Neural cell (in vitro differentiated cells): ENCODE measurements around the gene RTN4RL1. TPM values are rescaled to one million over a fixed set of nuclear protein-coding genes. Genes with fewer than 3 reads are reported as not detected.

Experiments used
- H2AFZ ChIP-seq: fragments of 200-600, 300-800 bp; sonication (generic), shearing (Covaris generic); 2 replicates; pipeline ENCODE4 v1.6.0; 2014; ENCODE audit warnings: low read depth, mild to moderate bottlenecking, antibody characterized with exemption, low read length, moderate library complexity
- H3F3A ChIP-seq: fragments of 200-600 bp; shearing (Covaris generic); 2 replicates; pipeline ENCODE4 v1.6.1; 2016; ENCODE audit warnings: mild to moderate bottlenecking, moderate library complexity, mixed read lengths, antibody characterized with exemption, low read length; ENCODE audit not compliant: insufficient read depth, poor library complexity, severe bottlenecking
- H3K27ac ChIP-seq: fragments of 200-600, 300-800 bp; sonication (generic), shearing (Covaris generic); 2 replicates; pipeline ENCODE4 v1.5.1; 2014; ENCODE audit warnings: mild to moderate bottlenecking, low read length, moderate library complexity
- H3K27me3 ChIP-seq: fragments of 300-800, 200-600 bp; sonication (generic), shearing (Covaris generic); 2 replicates; pipeline ENCODE4 v1.6.0; 2014; ENCODE audit warnings: mild to moderate bottlenecking, low read depth, low read length, moderate library complexity; ENCODE audit not compliant: insufficient read depth
- H3K36me3 ChIP-seq: fragments of 300-800, 200-600 bp; sonication (generic), shearing (Covaris generic); 2 replicates; pipeline ENCODE4 v1.5.1; 2014; ENCODE audit warnings: mild to moderate bottlenecking, antibody characterized with exemption, low read length, moderate library complexity; ENCODE audit not compliant: insufficient read depth
- H3K4me2 ChIP-seq: fragments of 300-800, 200-600 bp; sonication (generic), shearing (Covaris generic); 2 replicates; pipeline ENCODE4 v1.6.0; 2014; ENCODE audit warnings: mild to moderate bottlenecking, low read length
- H3K4me3 ChIP-seq: fragments of 300-800, 200-600 bp; sonication (generic), shearing (Covaris generic); 2 replicates; pipeline ENCODE4 v1.5.1; 2014; ENCODE audit warnings: mild to moderate bottlenecking, low read length, moderate library complexity
- H3K79me2 ChIP-seq: fragments of 200-600 bp; shearing (Covaris generic); replicated peaks from 2 replicates; pipeline ENCODE4 v1.6.0; 2014; ENCODE audit warnings: mild to moderate bottlenecking, low read length, moderate library complexity; ENCODE audit not compliant: insufficient read depth
- H3K9ac ChIP-seq: fragments of 300-800, 200-600 bp; sonication (generic), shearing (Covaris generic); 2 replicates; pipeline ENCODE4 v1.6.1; 2016; ENCODE audit warnings: mild to moderate bottlenecking, low read length, mixed read lengths
- H3K9me2 ChIP-seq: fragments of 200-600 bp; shearing (Covaris generic); 2 replicates; pipeline ENCODE4 v1.6.1; 2016; ENCODE audit warnings: mild to moderate bottlenecking, low read length, mixed read lengths; ENCODE audit not compliant: insufficient read depth
- H3K9me3 ChIP-seq: fragments of 200-600, 300-800 bp; sonication (generic), shearing (Covaris generic); 2 replicates; pipeline ENCODE4 v1.6.1; 2016; ENCODE audit warnings: mild to moderate bottlenecking, mixed run types, low read length, moderate library complexity, mixed read lengths
- H4K20me1 ChIP-seq: fragments of 200-600 bp; shearing (Covaris generic); 2 replicates; pipeline ENCODE4 v1.6.1; 2016; ENCODE audit warnings: mild to moderate bottlenecking, mixed run types; ENCODE audit not compliant: insufficient read depth
- EP300 ChIP-seq: fragments of 450-650 bp; conservative IDR thresholded peaks from 2 replicates; pipeline ENCODE4 v1.6.1; 2014; ENCODE audit warnings: antibody characterized with exemption, mild to moderate bottlenecking, moderate library complexity; ENCODE audit not compliant: poor library complexity, severe bottlenecking
- EZH2 ChIP-seq: fragments of 200-600, 300-800 bp; shearing (Covaris generic), sonication (generic); IDR thresholded peaks from 2 replicates; pipeline ENCODE4 v1.6.1; 2014; ENCODE audit warnings: antibody characterized with exemption, low read length, borderline replicate concordance, mild to moderate bottlenecking; ENCODE audit not compliant: insufficient read depth, poor library complexity, severe bottlenecking
- MXI1 ChIP-seq: fragments of 450-650 bp; conservative IDR thresholded peaks from 2 replicates; pipeline ENCODE4 v1.6.1; 2014; ENCODE audit warnings: antibody characterized with exemption, mild to moderate bottlenecking; ENCODE audit not compliant: poor library complexity, severe bottlenecking
- POLR2AphosphoS5 ChIP-seq: IDR thresholded peaks from 2 replicates; pipeline ENCODE4 v1.6.1; 2012
- RAD21 ChIP-seq: fragments of 450-650 bp; conservative IDR thresholded peaks from 2 replicates; pipeline ENCODE4 v1.6.1; 2014; ENCODE audit warnings: antibody characterized with exemption, mild to moderate bottlenecking, moderate library complexity
- SMC3 ChIP-seq: fragments of 450-650 bp; conservative IDR thresholded peaks from 2 replicates; pipeline ENCODE4 v1.6.1; 2014; ENCODE audit warnings: antibody characterized with exemption, mild to moderate bottlenecking, moderate library complexity; ENCODE audit not compliant: poor library complexity
- TAF1 ChIP-seq: IDR thresholded peaks from 2 replicates; pipeline ENCODE4 v1.6.1; 2012; ENCODE audit warnings: low read depth
- polyA plus RNA-seq: library from polyadenylated mRNA; depleted of rRNA; stranded (reverse); fragments of >200 nt; gene quantifications from 2 replicates; pipeline ENCODE4 v1.2.3, GENCODE V29; 2014
- TF ChIP-seq, protein P1 (sequence below): IDR thresholded peaks from 2 replicates; pipeline ENCODE4 v1.6.1; 2012; ENCODE audit warnings: borderline replicate concordance
- TF ChIP-seq, protein P2 (sequence below): fragments of 450-650 bp; IDR thresholded peaks from 2 replicates; pipeline ENCODE4 v1.5.1; 2014; ENCODE audit warnings: antibody characterized with exemption, mild to moderate bottlenecking, moderate library complexity; ENCODE audit not compliant: poor library complexity, severe bottlenecking

The RTN4RL1 gene
- polyA plus RNA-seq, 1 donor from 2014 or later = 8.1 TPM

DNA sequence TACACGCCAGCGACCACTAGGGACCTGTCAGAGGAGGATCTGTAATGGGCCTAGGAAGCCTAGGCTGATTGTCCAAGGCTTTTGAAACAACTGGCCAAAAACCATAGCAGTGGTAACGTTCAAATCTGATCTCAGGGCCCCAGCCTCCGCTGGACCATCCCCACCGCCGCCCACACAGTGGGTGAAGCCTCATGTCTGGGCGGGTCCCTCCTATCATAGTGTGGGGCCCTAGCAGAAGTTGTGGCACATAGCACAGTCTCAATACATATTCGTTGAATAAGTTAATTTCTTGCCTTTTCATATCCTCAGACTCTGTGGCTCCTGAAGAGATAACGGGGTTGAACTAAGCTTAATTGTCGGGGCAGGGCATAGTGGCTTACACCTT lies 5.6 kb upstream of the RTN4RL1 start:
- no peaks in the 10 kb centered on the region for H3K9me2 ChIP-seq
- peaks cover 7% of the 10 kb centered on the region for H3K27me3 ChIP-seq
- no peaks in the 10 kb centered on the region for H3K36me3 ChIP-seq
- H3K79me2 ChIP-seq = no peaks in the 10 kb centered on the region
- peak overlapping the region; percentile 76 for H3K27ac ChIP-seq
- H3K9me3 ChIP-seq = no peaks in the 10 kb centered on the region
- peak overlapping the region; percentile 85 for H3K9ac ChIP-seq
- peak overlapping the region; percentile 94 for H3K4me3 ChIP-seq
- H3F3A ChIP-seq = no peaks in the 10 kb centered on the region
- TF ChIP-seq, protein P1, sequence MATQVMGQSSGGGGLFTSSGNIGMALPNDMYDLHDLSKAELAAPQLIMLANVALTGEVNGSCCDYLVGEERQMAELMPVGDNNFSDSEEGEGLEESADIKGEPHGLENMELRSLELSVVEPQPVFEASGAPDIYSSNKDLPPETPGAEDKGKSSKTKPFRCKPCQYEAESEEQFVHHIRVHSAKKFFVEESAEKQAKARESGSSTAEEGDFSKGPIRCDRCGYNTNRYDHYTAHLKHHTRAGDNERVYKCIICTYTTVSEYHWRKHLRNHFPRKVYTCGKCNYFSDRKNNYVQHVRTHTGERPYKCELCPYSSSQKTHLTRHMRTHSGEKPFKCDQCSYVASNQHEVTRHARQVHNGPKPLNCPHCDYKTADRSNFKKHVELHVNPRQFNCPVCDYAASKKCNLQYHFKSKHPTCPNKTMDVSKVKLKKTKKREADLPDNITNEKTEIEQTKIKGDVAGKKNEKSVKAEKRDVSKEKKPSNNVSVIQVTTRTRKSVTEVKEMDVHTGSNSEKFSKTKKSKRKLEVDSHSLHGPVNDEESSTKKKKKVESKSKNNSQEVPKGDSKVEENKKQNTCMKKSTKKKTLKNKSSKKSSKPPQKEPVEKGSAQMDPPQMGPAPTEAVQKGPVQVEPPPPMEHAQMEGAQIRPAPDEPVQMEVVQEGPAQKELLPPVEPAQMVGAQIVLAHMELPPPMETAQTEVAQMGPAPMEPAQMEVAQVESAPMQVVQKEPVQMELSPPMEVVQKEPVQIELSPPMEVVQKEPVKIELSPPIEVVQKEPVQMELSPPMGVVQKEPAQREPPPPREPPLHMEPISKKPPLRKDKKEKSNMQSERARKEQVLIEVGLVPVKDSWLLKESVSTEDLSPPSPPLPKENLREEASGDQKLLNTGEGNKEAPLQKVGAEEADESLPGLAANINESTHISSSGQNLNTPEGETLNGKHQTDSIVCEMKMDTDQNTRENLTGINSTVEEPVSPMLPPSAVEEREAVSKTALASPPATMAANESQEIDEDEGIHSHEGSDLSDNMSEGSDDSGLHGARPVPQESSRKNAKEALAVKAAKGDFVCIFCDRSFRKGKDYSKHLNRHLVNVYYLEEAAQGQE = no peak
- TF ChIP-seq EP300 (no peak), MXI1 (no peak), TAF1 (no peak), POLR2AphosphoS5 (no peak), SMC3 (peak; percentile 80), EZH2 (no peak), RAD21 (peak; percentile 83)
- TF ChIP-seq, protein P2, sequence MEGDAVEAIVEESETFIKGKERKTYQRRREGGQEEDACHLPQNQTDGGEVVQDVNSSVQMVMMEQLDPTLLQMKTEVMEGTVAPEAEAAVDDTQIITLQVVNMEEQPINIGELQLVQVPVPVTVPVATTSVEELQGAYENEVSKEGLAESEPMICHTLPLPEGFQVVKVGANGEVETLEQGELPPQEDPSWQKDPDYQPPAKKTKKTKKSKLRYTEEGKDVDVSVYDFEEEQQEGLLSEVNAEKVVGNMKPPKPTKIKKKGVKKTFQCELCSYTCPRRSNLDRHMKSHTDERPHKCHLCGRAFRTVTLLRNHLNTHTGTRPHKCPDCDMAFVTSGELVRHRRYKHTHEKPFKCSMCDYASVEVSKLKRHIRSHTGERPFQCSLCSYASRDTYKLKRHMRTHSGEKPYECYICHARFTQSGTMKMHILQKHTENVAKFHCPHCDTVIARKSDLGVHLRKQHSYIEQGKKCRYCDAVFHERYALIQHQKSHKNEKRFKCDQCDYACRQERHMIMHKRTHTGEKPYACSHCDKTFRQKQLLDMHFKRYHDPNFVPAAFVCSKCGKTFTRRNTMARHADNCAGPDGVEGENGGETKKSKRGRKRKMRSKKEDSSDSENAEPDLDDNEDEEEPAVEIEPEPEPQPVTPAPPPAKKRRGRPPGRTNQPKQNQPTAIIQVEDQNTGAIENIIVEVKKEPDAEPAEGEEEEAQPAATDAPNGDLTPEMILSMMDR = peak; percentile 85
- no peaks in the 10 kb centered on the region for H4K20me1 ChIP-seq
- peak overlapping the region; percentile 41 for H2AFZ ChIP-seq
- peak overlapping the region; percentile 98 for H3K4me2 ChIP-seq

DNA sequence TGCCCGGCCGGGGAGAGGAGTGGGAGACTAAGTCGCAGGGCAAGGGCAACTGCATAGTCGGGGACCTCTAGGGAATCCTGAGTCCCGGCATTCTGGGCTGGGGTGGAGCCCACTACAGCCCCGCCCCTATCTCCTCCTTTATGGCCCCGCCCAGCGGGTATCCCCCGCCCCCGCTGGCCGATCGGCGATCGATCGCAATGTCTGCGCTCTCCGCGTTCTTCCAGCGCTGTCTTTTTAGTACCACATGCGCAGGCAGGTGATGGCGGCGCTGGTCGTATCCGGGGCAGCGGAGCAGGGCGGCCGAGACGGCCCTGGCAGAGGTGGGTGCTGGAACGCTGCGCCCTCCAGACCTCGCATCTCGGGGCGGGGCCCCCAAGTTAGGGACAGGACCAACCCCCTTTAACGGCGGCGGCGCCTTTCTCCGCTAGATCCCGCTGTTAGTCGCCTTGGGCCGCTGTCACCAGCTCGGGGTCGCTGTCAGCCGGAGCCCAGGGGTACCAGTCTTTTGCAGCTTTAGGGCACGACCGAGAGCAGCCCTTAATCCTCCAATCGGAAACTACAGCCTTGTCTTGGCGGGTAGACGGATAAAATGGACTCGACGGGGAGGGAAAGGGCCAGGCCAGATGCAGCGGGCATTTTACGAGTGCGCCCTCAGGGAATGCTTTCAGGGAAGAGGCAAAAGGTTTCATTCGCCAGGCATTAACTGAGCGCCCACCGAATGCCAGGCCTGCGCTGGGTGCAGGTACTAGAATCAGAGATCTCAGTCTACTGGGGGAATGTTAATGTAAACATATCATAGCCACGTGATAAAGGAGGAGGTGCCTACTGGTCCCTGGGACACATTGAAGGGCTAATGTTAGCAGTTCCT lies 5.0 kb upstream of the RTN4RL1 start, which contains the start of gene DPH1:
Gene DPH1, plus strand, starts transcription at position 243 of the 868 bp plus-strand sequence. Its CDS starts 17 bp downstream, at position 260.
- Histone ChIP-seq H3K9me2 (no peaks in the 10 kb centered on the region), H3F3A (no peaks in the 10 kb centered on the region), H4K20me1 (no peaks in the 10 kb centered on the region), H3K9ac (peak within 1 kb of the TSS; percentile 85), H3K36me3 (no peaks in the 10 kb centered on the region), H3K4me3 (peak within 1 kb of the TSS; percentile 94), H3K4me2 (peak within 1 kb of the TSS; percentile 98), H3K27ac (peak within 1 kb of the TSS; percentile 76), H3K27me3 (peaks cover 14% of the 10 kb centered on the region), H3K79me2 (no peaks in the 10 kb centered on the region), H3K9me3 (no peaks in the 10 kb centered on the region), H2AFZ (peak within 1 kb of the TSS; percentile 52)
- peak; percentile 35 for TF ChIP-seq EP300
- TF ChIP-seq, protein P2 = no peak
- peak; percentile 86 for TF ChIP-seq POLR2AphosphoS5
- TF ChIP-seq MXI1 = peak; percentile 99
- TF ChIP-seq TAF1 = peak; percentile 66
- TF ChIP-seq, protein P1 = peak; percentile 85
